B cell (primary cell): ENCODE data around the gene SIRT7. TPM values are rescaled to one million over a fixed set of nuclear protein-coding genes. Genes with fewer than 3 reads are reported as not detected.
A peak's percentile ranks its signal among the peaks of the same experiment; 100 is the strongest.

Experiments used
- ATAC-seq: fragments of 200-7000 bp; cut with Tn5 transposase; one replicate; pipeline ENCODE4 v1.10.0; 2021; ENCODE audit warnings: low read depth, mild to moderate bottlenecking, moderate number of reproducible peaks, moderate library complexity
- CTCF ChIA-PET: fragments of 350-600 bp; sonication (Branson Sonifier 250); formaldehyde crosslinking; loops from one replicate; lab custom pipeline; 2021; ENCODE audit warnings: antibody characterized with exemption, inconsistent platforms; lab: Charles Lee
- POLR2A ChIA-PET: fragments of 350-600 bp; sonication (Branson Sonifier 250); formaldehyde crosslinking; loops from one replicate; lab custom pipeline; 2021; ENCODE audit warnings: antibody characterized with exemption; lab: Charles Lee
- DNase-seq: peaks from one replicate; pipeline ENCODE4 v3.0.0; 2013
- H2AFZ ChIP-seq: 2 replicates; pipeline ENCODE4 v1.6.1; 2012; ENCODE audit warnings: mild to moderate bottlenecking, low read depth, low read length; ENCODE audit not compliant: insufficient read depth, poor library complexity, severe bottlenecking
- H3K27ac ChIP-seq, 2 donors: 1 replicate in 1 of 2; 2 replicates in 1 of 2; pipeline ENCODE4 v1.5.1; 2012 to 2013; ENCODE audit warnings: low read length in 2 of 2, mild to moderate bottlenecking in 2 of 2, moderate library complexity in 1 of 2
- H3K27me3 ChIP-seq, 4 experiments: fragments of 200-600 bp in 1 of 4; sonication (generic) in 1 of 4; replicated peaks in 1 of 4; 1 replicate in 2 of 4; 2 replicates in 2 of 4; pipeline versions ENCODE4 v1.6.1 to v1.7.0; 2013 to 2016; ENCODE audit warnings: low read length in 3 of 4, mild to moderate bottlenecking in 2 of 4, mixed read lengths in 1 of 4, moderate library complexity in 1 of 4; ENCODE audit not compliant: insufficient read depth in 4 of 4, control insufficient read depth in 3 of 4; ENCODE audit errors: control extremely low read depth in 1 of 4
- H3K36me3 ChIP-seq, 2 experiments: replicated peaks in 1 of 2; 1 replicate in 1 of 2; 2 replicates in 1 of 2; pipeline versions ENCODE4 v1.6.1 to v1.7.1; 2013; ENCODE audit warnings: low read length in 1 of 2; ENCODE audit not compliant: insufficient read depth in 2 of 2, control insufficient read depth in 1 of 2; ENCODE audit errors: control extremely low read depth in 1 of 2, extremely low read depth in 1 of 2
- H3K4me1 ChIP-seq, 2 donors: fragments of 200-600 bp in 1 of 2; sonication (generic) in 1 of 2; 1 replicate in 1 of 2; 2 replicates in 1 of 2; pipeline versions ENCODE4 v1.5.1 to v1.6.1; 2013 to 2017; ENCODE audit warnings: low read length in 2 of 2; ENCODE audit not compliant: control insufficient read depth in 2 of 2, insufficient read depth in 2 of 2
- H3K4me2 ChIP-seq: replicated peaks from 2 replicates; pipeline ENCODE3; 2012; ENCODE audit warnings: mild to moderate bottlenecking, low read depth, low read length; ENCODE audit not compliant: poor library complexity, severe bottlenecking
- H3K4me3 ChIP-seq, 5 experiments: fragments of 200-600 bp in 1 of 5; sonication (generic) in 1 of 5; 1 replicate in 3 of 5; 2 replicates in 2 of 5; pipeline versions ENCODE4 v1.5.1 to v1.7.0; 2011 to 2016; ENCODE audit warnings: low read length in 4 of 5, mild to moderate bottlenecking in 4 of 5, low read depth in 2 of 5, control low read depth in 1 of 5, moderate library complexity in 1 of 5; ENCODE audit not compliant: insufficient read depth in 1 of 5; ENCODE audit errors: control extremely low read depth in 1 of 5, extremely low read depth in 1 of 5
- H3K79me2 ChIP-seq: fragments of 200-600 bp; sonication (generic); one replicate; pipeline ENCODE4 v1.6.0; 2016; ENCODE audit warnings: low read length; ENCODE audit not compliant: control insufficient read depth, insufficient read depth
- H3K9ac ChIP-seq: fragments of 200-600 bp; sonication (generic); 2 replicates; pipeline ENCODE4 v1.6.1; 2017; ENCODE audit warnings: mild to moderate bottlenecking, low read length, moderate library complexity
- H3K9me3 ChIP-seq, 3 donors: one replicate each; pipeline versions ENCODE4 v1.6.1 to v1.7.1; 2013; ENCODE audit warnings: low read length in 2 of 3; ENCODE audit not compliant: control insufficient read depth in 2 of 3, insufficient read depth in 1 of 3; ENCODE audit errors: control extremely low read depth in 1 of 3
- H4K20me1 ChIP-seq: 2 replicates; pipeline ENCODE4 v1.6.0; 2012; ENCODE audit warnings: mild to moderate bottlenecking, low read length; ENCODE audit not compliant: insufficient read depth, control insufficient read depth, poor library complexity, severe bottlenecking
- H3K27ac Mint-ChIP-seq: one replicate; pipeline ENCODE4 v1.8.0; 2021; ENCODE audit warnings: mixed read lengths
- H3K27me3 Mint-ChIP-seq: one replicate; pipeline ENCODE4 v1.8.0; 2021; ENCODE audit warnings: mixed read lengths
- H3K4me1 Mint-ChIP-seq: one replicate; pipeline ENCODE4 v1.8.0; 2021; ENCODE audit warnings: mixed read lengths
- H3K4me3 Mint-ChIP-seq: one replicate; pipeline ENCODE4 v1.8.0; 2021; ENCODE audit warnings: mixed read lengths
- H3K9me3 Mint-ChIP-seq: one replicate; pipeline ENCODE4 v1.8.0; 2022; ENCODE audit warnings: mixed read lengths; ENCODE audit not compliant: insufficient read depth
- CTCF ChIP-seq: fragments of 200-600 bp; IDR thresholded peaks from one replicate; pipeline ENCODE4 v1.8.0; 2022; ENCODE audit warnings: antibody characterized with exemption, mild to moderate bottlenecking
- EZH2 ChIP-seq: IDR thresholded peaks from 2 replicates; pipeline ENCODE4 v1.6.1; 2012; ENCODE audit warnings: borderline replicate concordance, low read depth, mild to moderate bottlenecking, moderate library complexity, low read length; ENCODE audit not compliant: insufficient read depth, poor library complexity, severe bottlenecking
- WGBS: methylation state at CpG from one replicate; pipeline ENCODE4 v1.1.5; 2013; ENCODE audit warnings: missing lambda C conversion rate; ENCODE audit not compliant: insufficient coverage; 5-methylcytosine and 5-hydroxymethylcytosine counted together
- intact Hi-C: fragments of 100-400 bp; cut with micrococcal nuclease; formaldehyde crosslinking; loops from one replicate; pipeline ENCODE4 v1.10.0; 2022
- polyA plus RNA-seq: library from polyadenylated mRNA; depleted of rRNA; stranded (reverse); fragments of >200 nt; gene quantifications from 2 replicates; pipeline ENCODE4 v1.2.3, GENCODE V29; 2012
- total RNA-seq, 2 donors: library from RNA; stranded (reverse); fragments of 120-200 nt in 1 of 2; gene quantifications; 1 replicate in 1 of 2; 2 replicates in 1 of 2; pipeline versions ENCODE4 v1.2.3 to v1.2.4, GENCODE V29; 2013 to 2022

Gene SIRT7
- total and polyA plus RNA-seq, 2 donors (not counting 1 experiment from before 2014, with no cell fraction given) = 77.2 to 82.7 TPM

GRCh38 chr17:81960130-81960958 is 42.4 kb upstream of the SIRT7 start:
- Histone ChIP-seq H3K4me3 (peak overlapping the region in 4 of 5 experiments; percentile 17 to 55 (median 46)), H3K36me3 (no peaks in the 10 kb centered on the region), H3K4me1 (peaks cover 15 to 16% of the 10 kb centered on the region in 2 donors), H3K27ac (no peak overlapping the region), H2AFZ (peak overlapping the region; percentile 79), H4K20me1 (no peaks in the 10 kb centered on the region), H3K9me3 (peaks cover 0 to 10% (median 0%) of the 10 kb centered on the region in 3 donors), H3K79me2 (no peaks in the 10 kb centered on the region), H3K9ac (peak overlapping the region; percentile 55), H3K27me3 (peaks cover 0 to 53% (median 28%) of the 10 kb centered on the region in 4 experiments), H3K4me2 (peak overlapping the region; percentile 94)
- no peak for ATAC-seq
- TF ChIP-seq CTCF (no peak), EZH2 (peak; percentile 89)
- peak; percentile 59 for DNase-seq
- ChIA-PET CTCF (interaction anchor here (1.0 to 3.0 kb wide), 25 partner anchors 8 to 231 kb away, joined by 3 to 91 read pairs (median 6); partner anchors contain the start of genes ALYREF, ANAPC11, CENPX and DCXR), POLR2A (no interaction called here)
- Mint-ChIP-seq H3K27me3 (peaks cover 21% of the 10 kb centered on the region), H3K4me1 (peaks cover 1% of the 10 kb centered on the region), H3K9me3 (no peaks in the 10 kb centered on the region), H3K4me3 (no peak overlapping the region), H3K27ac (no peak overlapping the region)
- 6% methylated on average over 98 of the region's 98 CpGs for WGBS
- intact Hi-C loops = no loop called here
